Right atrium auricular region (tissue), 2 donors: ENCODE results near the gene IRS2. TPM values are rescaled to one million over a fixed set of nuclear protein-coding genes. Genes with fewer than 3 reads are reported as not detected.
"Not testable (repeated sequence)": the region's sequence is repeated elsewhere in the genome, so short reads cannot be mapped to it uniquely, and the experiment has no call there.

Source experiments
- DNase-seq: peaks from one replicate; pipeline ENCODE4 v3.0.0-alpha.2; 2019; ENCODE audit warnings: low spot score
- H3K27ac ChIP-seq, 2 donors: fragments of 200-600 bp; sonication (generic); 1 replicate in 1 of 2; 2 replicates in 1 of 2; pipeline ENCODE4 v1.5.1; 2016 to 2019
- H3K27me3 ChIP-seq, 2 donors: fragments of 200-600 bp; sonication (generic); one replicate each; pipeline versions ENCODE4 v1.5.1 to v1.6.0; 2017 to 2019
- H3K36me3 ChIP-seq: fragments of 200-600 bp; sonication (generic); one replicate; pipeline ENCODE4 v1.5.1; 2016
- H3K4me1 ChIP-seq, 2 donors: fragments of 200-600 bp; sonication (generic); one replicate each; pipeline versions ENCODE4 v1.5.1 to v1.6.0; 2017 to 2019
- H3K4me3 ChIP-seq, 2 donors: fragments of 200-600 bp; sonication (generic); 1 replicate in 1 of 2; 2 replicates in 1 of 2; pipeline ENCODE4 v1.5.1; 2017 to 2019; ENCODE audit warnings: mild to moderate bottlenecking in 1 of 2, moderate library complexity in 1 of 2
- H3K9me3 ChIP-seq, 2 donors: fragments of 200-600 bp; sonication (generic); one replicate each; pipeline ENCODE4 v1.5.1; 2019
- CTCF ChIP-seq, 2 donors: fragments of 200-600 bp; sonication (generic); IDR thresholded peaks; one replicate each; pipeline ENCODE4 v1.5.1; 2019; ENCODE audit warnings: antibody characterized with exemption in 2 of 2
- total RNA-seq, 2 donors: library from RNA; depleted of rRNA; stranded (reverse); fragments of >200 nt; gene quantifications; one replicate each; pipeline ENCODE4 v1.1.0, GENCODE V29; 2016

IRS2 gene
- total RNA-seq, 2 donors from 2014 or later, result 21.2 to 57.6 TPM

- no peaks in the 10 kb centered on the region for H3K36me3 ChIP-seq
- H3K9me3 ChIP-seq, result no peaks in the 10 kb centered on the region
- H3K27me3 ChIP-seq, result no peaks in the 10 kb centered on the region
- DNase-seq, result no peak
- no peak overlapping the region for H3K27ac ChIP-seq
- no peak for TF ChIP-seq CTCF (IDR thresholded peaks at IDR 0.05)
- H3K4me3 ChIP-seq, result no peak overlapping the region
- H3K4me1 ChIP-seq, result peaks cover 0 to 11% of the 10 kb centered on the region in 2 donors
These were observed 52.8 kb downstream of the IRS2 start for GRCh38 chr13:109733550-109733949.

GRCh38 chr13:109732470-109733170, 53.8 kb downstream of the IRS2 start:
- not testable (repeated sequence) for H3K36me3 ChIP-seq, H3K4me1 ChIP-seq, H3K27ac ChIP-seq, DNase-seq, H3K4me3 ChIP-seq, H3K27me3 ChIP-seq, H3K9me3 ChIP-seq

DNA sequence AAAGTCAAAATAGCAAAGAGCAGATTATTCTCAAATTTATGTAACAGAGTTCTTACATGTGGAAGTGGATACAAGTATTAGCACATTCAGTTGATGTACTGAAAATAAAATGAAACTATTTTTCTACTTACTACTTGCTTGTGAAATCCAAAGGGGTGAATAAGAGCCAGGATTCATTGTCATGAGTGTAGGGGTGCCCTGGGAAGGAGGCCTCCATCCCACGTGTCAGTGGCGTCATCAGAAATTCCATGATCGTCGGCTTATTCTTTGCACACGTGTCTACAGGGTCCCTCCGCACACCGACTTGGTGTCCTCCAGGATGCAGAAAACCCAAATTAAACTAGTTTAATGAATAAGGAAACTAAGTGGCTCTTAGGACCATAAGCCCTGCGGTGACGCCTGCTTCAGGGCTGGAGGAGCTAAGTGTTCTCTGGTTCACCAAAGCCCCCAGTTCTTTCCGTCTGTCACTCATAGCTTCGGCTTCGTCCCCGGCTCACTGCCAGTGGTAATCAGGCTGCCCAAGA, 55.5 kb downstream of the IRS2 start:
- Histone ChIP-seq H3K36me3 (no peaks in the 10 kb centered on the region), H3K27ac (no peak overlapping the region), H3K9me3 (no peaks in the 10 kb centered on the region), H3K4me1 (no peaks in the 10 kb centered on the region), H3K4me3 (no peak overlapping the region), H3K27me3 (no peaks in the 10 kb centered on the region)
- no peak for TF ChIP-seq CTCF (IDR thresholded peaks at IDR 0.05)
- no peak for DNase-seq

- H3K27me3 ChIP-seq, result no peaks in the 10 kb centered on the region
- H3K9me3 ChIP-seq, result no peaks in the 10 kb centered on the region
- H3K4me1 ChIP-seq, result no peaks in the 10 kb centered on the region
- no peak overlapping the region for H3K4me3 ChIP-seq
- TF ChIP-seq CTCF (IDR thresholded peaks at IDR 0.05), result no peak
- no peaks in the 10 kb centered on the region for H3K36me3 ChIP-seq
- no peak overlapping the region for H3K27ac ChIP-seq
- no peak for DNase-seq
These were observed 57.3 kb downstream of the IRS2 start for GRCh38 chr13:109728791-109729731.

- H3K9me3 ChIP-seq, result no peaks in the 10 kb centered on the region
- H3K27me3 ChIP-seq, result no peaks in the 10 kb centered on the region
- H3K36me3 ChIP-seq, result no peaks in the 10 kb centered on the region
- H3K4me3 ChIP-seq, result no peak overlapping the region
- no peak for DNase-seq
- no peak for TF ChIP-seq CTCF (IDR thresholded peaks at IDR 0.05)
- no peaks in the 10 kb centered on the region for H3K4me1 ChIP-seq
- no peak overlapping the region for H3K27ac ChIP-seq
These were observed 58.3 kb downstream of the IRS2 start for GRCh38 chr13:109728061-109728460.

DNA sequence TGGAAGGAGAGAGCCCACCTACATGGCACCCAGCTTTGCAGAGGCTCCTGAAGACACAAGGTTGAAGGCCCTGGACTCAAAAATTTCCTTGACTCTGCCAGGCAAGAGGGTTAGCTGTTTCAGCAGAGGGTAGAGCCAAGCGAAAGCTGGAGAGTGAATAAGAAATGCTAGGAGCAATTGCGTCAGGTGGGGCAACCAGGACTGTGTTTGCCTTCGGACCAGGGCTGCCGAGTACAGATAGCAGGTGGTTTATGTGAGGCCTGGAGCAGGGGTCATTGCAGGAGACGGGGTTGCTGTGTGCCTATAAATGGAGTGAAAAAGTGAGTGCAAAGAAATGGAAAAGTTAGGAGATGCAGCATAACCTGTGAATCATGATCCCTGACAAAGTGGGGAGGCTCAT, 59.1 kb downstream of the IRS2 start:
- no peaks in the 10 kb centered on the region for H3K27me3 ChIP-seq
- no peaks in the 10 kb centered on the region for H3K4me1 ChIP-seq
- DNase-seq, result no peak
- H3K9me3 ChIP-seq, result no peaks in the 10 kb centered on the region
- no peak for TF ChIP-seq CTCF (IDR thresholded peaks at IDR 0.05)
- no peak overlapping the region for H3K4me3 ChIP-seq
- no peak overlapping the region for H3K27ac ChIP-seq
- no peaks in the 10 kb centered on the region for H3K36me3 ChIP-seq
